Activated CD4-positive, CD25-positive, alpha-beta regulatory T cell treated with anti-CD3 and anti-CD28 coated beads, Interleukin-2, amount 50 U/mL, for 24 hours (primary cell): Measurements from ENCODE around the gene CFAP126.
A peak's percentile ranks its signal among the peaks of the same experiment; 100 is the strongest.
"Not testable (repeated sequence)": the region's sequence is repeated elsewhere in the genome, so short reads cannot be mapped to it uniquely, and the experiment has no call there.

Experiments used
- ATAC-seq, 2 donors: fragments of 150-1000 bp; cut with Tn5 transposase; one replicate each; pipeline ENCODE4 v1.10.0; 2021; ENCODE audit warnings: mild to moderate bottlenecking in 1 of 2, moderate library complexity in 1 of 2

The CFAP126 gene

DNA sequence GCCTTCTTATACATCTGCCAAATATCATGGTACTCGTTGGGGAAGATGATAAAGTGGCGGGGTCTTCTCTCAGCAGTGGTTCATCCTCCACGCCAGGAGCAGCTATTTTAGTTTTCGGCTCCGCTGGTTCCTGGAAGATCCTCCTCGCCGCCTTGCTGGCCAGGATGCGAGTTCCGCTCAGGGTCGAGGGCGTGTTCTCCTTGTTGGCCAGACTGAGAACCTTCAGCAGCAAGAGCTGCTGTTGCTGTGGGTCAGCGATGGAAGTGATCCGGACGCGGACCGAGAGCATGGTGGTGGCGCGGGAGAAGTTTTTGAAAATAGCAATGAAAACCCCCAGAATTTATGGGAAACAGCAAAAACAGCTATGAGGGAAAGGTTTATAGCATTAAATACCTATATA is 11.4 kb upstream of the CFAP126 start:
- ATAC-seq: no peak

DNA sequence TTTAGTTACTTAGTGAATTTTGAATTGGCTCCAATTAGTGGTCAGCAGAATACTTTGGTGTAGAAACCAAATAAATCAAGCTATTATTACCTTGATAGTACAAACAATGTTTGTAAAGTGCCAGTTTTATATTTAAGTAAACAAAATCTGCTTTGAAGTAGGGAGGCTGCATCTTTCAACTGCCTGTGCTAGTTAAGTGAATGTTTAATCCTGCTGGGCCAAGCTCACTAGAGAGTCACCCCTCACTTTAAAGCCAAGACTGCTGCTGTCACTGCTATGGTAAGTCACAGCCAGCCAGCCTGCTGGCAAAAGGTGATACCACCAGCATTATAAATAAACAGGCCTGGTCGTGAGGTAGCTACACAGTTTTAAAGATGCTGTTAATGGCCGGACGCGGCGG is 10.3 kb upstream of the CFAP126 start:
- ATAC-seq: no peak

DNA sequence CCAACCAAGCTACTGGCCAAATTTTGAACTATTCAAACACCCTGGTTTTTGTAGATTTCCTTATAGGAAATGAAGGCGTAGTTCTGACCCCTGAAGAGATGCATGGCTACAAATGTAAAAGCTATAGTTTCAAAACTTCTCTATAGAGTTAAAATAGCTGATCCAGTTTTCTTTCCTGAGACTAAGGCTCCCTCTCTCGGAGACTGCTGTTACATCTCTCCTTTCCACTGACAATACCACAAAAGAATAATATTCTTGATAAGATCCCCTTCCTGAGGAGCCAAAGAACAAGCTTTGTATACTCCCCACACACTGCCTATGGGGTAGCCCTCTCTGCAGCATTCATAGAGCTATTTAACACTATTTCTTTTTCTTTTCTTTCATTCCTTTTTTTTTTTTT is 6.7 kb upstream of the CFAP126 start:
- no peak for ATAC-seq

DNA sequence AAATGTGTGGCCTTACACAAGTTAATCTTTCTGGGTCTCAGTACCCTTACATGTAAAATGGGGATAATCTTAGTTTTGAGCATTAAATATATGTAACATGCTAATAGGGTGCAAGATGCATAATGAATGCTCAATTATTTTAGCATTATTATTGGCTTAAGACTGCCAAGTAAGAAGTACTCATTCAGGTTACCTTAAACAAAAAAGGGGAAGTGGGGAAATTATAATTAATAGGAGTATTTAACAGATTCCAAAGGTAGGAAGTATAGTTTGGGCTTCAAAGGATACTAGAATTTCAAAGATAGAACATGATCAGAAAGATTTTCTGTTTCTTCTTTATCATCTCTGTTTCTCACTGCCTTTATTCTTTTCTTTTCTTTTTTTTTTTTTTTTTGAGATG is 5.8 kb upstream of the CFAP126 start:
- ATAC-seq: no peak

DNA sequence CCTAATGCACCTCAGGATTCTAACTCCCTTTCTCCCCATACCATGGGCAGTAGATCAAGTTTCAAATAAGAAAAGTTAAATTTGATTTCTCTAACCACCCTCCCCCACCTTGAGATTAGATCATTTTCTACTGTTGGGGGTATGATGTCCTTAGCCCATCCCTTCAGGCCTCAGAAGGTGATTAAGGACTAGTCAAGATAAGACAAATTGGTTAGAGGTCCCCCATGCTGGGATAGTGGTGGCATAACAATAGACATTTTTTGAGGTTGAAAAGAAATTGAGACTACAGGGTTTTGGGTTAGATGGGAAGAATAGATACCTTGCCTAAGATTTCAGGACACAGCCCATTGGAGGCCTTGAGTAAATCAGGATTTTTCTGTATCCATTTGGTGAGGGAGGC is 2.5 kb downstream of the CFAP126 start:
- ATAC-seq: no peak

DNA sequence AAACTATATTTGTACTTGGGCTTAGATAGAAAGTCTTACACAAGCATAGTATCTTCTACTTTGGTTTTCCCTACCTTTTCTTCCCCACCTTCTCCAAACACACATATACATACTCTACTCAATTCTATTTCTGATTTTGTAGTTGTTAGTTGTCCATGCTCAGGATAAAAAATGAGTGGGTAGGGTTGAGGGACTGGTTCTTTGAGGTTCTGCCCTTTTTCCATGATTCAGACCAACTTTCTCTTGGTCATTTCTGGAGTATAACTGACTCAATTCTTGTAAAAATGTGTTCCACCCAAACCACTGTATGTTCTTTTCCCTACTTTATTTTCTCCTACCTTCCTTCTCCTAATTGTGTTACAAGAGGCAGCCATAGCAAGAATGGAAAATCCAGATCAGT is 3.3 kb downstream of the CFAP126 start:
- ATAC-seq: no peak

DNA sequence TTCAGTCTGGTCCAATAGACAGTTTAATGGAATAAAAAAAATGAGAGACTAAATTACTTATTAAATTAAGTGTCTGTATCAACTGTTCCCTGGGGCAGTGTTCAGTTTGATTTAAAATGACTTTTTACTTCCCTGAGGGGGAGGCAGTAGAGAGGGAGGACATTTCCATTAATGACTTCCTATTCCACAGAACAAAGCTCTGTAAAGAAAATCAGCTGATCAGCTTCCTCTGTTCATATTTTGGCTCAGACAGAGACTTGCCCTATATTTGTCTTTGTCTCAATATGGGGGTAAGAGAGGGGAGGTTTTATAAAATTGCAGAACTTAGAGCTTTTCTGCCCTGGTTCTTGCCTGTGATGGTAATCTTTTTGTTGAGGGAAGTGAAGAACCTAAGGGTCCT is 8.4 kb downstream of the CFAP126 start:
- ATAC-seq: no peak

DNA sequence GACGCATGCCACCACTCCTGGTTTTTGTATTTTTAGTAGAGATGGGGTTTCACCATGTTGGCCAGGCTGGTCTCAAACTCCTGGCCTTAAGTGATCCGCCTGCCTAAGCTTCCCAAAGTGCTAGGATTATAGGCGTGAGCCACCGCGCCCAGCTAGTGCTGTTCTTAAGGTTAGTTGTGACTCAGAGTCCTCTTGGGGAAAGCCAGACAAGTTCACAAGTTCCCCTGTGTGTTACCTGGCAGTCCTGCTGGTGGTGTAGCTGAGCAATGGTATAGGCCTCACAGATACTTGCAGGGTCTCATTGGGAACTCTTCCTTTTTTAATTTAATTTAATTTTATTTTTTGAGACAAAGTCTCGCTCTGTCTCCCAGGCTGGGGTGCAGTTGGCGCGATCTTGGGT is 10.6 kb downstream of the CFAP126 start:
- no peak for ATAC-seq

DNA sequence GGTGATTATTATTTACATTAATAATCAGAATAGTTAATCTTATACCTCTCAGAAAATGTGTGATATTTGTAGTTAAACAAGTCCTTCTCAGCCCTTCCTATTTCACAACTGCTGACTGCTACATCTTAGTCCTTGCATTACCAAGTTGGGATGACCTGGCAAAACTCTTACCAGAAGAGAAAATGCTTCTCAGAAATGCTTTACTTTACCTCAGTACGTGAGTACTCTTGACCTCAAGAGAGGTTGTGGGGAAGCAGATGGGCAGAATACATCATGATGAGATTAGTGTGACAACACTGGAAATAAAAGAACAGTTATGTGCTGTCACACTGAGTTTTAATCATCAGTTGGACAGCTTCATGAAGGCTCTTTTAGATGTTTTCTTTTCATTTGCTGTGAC is 16.2 kb downstream of the CFAP126 start:
- peak in 1 of 2 donors; percentile 10 for ATAC-seq

DNA sequence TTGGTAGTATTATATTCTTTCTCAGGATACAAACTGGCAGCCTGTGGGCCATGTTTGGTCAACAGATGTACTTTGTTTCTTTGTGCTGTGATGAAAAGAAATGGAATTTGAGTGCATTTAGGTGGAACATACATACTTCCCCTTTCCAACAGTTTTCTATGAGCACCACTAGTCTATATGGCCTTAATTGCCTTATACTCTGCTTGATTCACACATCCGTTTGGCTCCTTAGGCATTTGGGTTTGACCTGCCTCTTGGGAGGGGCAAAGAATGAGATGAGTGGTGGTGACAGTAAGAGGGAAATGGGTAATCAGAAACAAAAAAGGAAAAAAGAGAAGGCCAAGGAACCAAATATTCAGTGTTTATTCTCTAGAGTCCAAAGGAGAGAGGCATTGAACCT is 17.0 kb downstream of the CFAP126 start:
- no peak for ATAC-seq

DNA sequence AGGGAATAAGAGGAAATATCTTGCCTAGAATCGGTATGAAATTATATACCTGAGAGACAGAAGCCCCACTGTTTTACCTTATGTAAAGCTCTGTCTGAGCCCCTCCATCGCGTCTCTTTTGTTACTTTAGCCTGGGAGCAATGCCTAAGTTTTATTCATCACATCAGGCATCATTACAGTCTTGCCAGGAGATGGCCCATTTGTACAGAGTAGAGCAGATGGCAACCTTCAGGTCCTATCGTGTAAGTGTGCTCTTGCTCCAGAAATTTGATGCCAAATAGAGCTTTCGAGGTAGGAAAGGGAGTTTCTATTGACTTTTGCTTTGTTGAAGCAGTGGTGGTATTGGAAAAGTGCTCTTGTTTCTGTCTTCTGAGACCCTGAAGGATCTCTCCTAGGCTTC is 24.9 kb downstream of the CFAP126 start:
- no peak for ATAC-seq

DNA sequence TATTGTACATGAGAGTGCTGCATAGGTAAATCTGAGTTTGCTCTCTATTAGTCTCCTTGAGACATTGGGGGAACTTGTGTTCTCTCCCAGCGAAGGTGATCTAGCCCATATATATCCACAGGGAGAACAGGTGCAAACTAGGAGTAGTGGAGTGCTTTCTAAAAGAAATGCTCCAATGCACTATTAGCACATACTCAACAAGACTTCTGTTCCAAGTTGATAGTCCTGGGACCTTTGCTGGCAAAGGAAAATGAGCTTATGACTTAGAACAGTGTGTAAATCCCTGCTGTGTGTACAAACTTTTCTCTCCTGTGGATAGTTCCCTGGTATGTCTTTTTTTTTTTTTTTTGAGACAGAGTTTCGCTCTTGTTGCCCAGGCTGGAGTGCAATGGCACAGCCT is 25.5 kb downstream of the CFAP126 start:
- ATAC-seq: no peak

DNA sequence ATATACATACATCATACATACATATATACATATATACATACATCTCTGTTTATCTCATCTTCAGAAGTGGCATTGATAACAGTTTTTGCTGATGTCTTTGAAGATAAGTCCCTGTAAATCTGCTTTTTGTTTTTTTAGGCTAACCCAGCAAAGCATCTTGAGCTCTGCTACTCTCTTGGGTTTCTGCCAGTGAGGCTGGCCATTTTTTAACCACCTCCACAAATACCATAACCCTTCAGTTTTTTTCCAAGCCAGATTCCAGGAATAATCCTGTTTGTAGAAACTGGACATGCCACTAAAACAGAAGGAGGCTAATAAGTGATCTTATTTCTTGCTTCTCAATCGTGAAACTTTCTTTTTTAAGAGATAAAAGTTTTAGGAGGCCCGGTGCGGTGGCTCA is 31.9 kb downstream of the CFAP126 start:
- ATAC-seq: no peak

DNA sequence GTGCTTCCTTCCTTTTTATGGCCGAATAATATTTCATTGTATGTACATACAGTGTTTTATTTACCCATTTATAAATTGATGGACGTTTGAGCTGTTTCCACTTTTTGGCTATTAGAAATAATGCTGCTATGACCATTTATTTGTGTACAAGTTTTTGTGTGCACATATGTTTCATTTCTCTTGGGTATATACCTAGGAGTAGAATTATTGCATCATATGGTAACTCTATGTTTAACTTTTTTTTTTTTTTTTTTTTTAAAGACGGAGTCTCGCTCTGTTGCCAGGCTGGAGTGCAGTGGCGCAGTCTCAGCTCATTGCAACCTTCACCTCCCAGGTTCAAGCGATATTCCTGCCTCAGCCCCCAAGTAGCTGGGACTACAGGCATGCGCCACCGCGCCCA is 34.5 kb downstream of the CFAP126 start:
- ATAC-seq: no peak

DNA sequence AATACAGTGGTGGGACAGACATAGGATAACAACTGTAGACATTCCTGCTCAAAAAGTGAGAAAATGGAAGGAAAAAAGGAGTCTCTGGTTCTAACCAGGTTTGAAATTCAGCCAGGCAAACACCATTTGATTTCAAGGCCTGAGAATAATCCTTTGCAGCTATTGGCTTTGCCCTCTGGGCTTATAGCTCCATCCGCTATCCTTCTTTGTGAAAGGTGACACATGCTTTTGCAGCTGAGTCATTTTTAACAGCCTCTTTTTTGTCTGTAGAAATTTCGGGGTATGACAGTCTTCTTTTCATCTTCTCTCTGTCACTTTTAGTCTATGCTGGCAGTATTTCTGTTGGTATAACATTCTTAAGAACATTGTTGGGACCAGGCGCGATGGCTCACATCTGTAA is 37.3 kb downstream of the CFAP126 start:
- ATAC-seq: no peak

DNA sequence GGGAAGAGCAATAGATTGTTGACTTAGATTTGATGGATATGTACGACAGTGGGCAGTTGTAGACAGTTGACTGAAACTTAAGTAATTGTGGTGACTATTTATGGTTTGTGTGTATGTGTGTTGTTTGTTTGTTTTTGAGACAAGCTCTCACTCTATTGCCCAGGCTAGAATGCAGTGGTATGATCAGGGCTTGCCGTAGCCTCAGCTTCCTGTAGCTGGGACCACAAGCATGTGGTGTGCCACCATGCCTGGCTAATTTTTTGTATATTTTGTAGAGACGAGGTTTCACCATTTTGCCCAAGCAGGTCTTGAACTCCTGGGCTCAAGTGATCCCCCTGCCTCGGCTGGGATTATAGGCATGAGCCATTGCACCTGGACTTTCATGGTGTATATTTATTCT is 43.7 kb downstream of the CFAP126 start:
- no peak for ATAC-seq

DNA sequence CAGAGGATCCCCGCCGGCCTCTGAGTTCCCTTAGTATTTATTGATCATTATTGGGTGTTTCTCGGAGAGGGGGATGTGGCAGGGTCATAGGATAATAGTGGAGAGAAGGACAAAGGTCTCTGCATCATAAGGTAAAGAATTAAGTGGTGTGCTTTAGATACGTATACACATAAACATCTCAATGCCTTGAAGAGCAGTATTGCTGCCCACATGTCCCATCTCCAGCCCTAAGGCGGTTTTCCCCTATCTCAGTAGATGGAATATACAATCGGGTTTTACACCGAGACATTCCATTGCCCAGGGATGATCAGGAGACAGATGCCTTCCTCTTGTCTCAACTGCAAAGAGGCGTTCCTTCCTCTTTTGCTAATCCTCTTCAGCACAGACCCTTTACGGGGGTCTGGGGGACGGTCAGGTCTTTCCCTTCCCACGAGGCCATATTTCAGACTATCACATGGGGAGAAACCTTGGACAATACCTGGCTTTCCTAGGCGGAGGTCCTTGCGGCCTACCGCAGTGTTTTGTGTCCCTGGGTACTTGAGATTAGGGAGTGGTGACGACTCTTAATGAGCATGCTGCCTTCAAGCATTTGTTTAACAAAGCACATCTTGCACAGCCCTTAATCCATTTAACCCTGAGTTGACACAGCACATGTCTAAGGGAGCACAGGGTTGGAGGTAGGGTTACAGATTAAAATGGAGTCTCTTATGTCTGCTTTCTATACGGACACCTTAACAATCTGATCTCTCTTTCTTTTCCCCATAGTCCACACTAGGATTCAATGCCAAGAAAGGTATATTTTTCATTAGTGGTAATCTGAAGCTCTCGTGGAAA is 51.6 kb downstream of the CFAP126 start:
- not testable (repeated sequence) for ATAC-seq
